Measurements from ENCODE around the gene ADGRB2.

Gene ADGRB2

DNA sequence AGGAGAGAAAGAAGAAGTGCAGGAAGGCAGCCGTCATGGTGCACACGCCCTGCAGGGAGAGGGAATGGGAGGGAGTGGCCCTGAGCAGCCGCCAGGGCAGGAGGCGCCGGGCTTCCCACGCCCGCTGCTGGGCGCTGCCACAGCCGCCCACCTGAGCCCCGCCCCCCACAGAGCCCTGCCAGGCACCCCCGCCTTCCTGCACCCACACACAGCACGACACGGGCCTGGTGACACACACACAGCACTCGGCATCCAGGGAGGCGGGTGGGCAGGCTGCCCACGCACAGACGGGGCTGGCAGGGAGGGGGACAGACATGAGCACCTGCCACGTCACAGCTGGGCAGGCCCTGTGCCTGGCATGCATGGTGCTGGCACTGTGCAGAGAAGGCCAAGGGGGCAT is 27.5 kb downstream of the ADGRB2 start:
- Histone ChIP-seq H3K9me3 (ENCODE audit: control insufficient read depth, low read length) (no peaks in the 10 kb centered on the region), H3K4me1 (ENCODE audit: control insufficient read depth, insufficient read depth, low read length) (peaks cover 4% of the 10 kb centered on the region), H3K4me3 (ENCODE audit: insufficient read depth, low read depth, low read length) (no peak overlapping the region), H3K36me3 (ENCODE audit: control insufficient read depth, insufficient read depth, low read length) (no peaks in the 10 kb centered on the region), H3K27me3 (ENCODE audit: control insufficient read depth, insufficient read depth, low read length, poor library complexity, severe bottlenecking) (no peaks in the 10 kb centered on the region), H3K27ac (ENCODE audit: insufficient read depth, low read depth, low read length, poor library complexity, severe bottlenecking) (no peak overlapping the region)
- WGBS, 2 experiments: 93 to 95% methylated on average over 18 of the region's 18 CpGs

DNA sequence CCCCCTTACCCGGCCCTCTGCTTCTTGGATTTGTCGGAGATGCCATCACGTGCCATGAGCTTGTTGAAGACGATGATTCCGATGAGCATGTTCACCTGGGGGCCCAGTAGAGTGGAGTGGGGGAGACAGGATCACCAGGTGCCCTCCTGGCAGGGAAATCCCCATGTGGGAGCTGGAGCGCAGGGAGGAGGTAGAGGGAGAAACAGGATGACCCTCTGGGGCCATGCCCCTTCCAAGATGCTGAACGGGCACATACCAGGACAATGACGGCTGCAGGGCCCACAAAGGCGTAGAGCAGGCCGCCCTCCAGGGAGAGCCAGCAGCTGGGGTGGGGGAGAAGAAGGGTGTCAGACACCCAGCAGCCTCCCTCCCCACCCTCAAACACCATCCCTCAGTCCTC is 28.6 kb downstream of the ADGRB2 start:
- no peaks in the 10 kb centered on the region for H3K9me3 ChIP-seq (ENCODE audit: control insufficient read depth, low read length)
- no peaks in the 10 kb centered on the region for H3K27me3 ChIP-seq (ENCODE audit: control insufficient read depth, insufficient read depth, low read length, poor library complexity, severe bottlenecking)
- H3K4me3 ChIP-seq (ENCODE audit: insufficient read depth, low read depth, low read length): no peak overlapping the region
- 95% methylated on average over 10 of the region's 10 CpGs for WGBS, 2 experiments
- no peaks in the 10 kb centered on the region for H3K36me3 ChIP-seq (ENCODE audit: control insufficient read depth, insufficient read depth, low read length)
- no peak overlapping the region for H3K27ac ChIP-seq (ENCODE audit: insufficient read depth, low read depth, low read length, poor library complexity, severe bottlenecking)
- peaks cover 4% of the 10 kb centered on the region for H3K4me1 ChIP-seq (ENCODE audit: control insufficient read depth, insufficient read depth, low read length)

DNA sequence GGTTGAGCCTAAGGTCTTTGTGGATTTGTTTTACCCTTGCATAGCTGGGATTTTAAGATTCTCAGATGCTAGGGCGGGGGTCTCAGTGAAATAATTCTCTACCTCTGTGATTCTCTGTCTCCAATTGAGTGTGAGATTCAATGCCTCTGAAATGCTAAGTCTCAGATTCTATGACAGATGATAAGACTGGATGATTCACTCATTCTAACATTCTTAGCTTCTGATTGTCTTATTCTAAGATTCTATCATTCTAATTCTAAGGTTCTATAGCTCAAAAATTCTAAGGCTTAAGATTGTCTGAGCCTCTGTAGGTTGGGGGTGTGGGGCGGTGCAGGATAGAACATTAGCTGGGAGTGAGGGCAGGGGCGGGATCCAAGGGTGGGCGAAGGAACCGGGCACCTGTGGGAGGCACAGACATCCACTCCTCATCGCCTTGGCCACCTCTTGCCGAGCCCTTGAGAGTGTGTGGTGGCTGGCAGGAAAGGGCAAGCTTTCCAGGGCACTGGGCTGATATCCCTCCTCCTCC is 29.5 kb downstream of the ADGRB2 start:
- WGBS, 2 experiments: 91 to 96% methylated on average over 7 of the region's 7 CpGs
- Histone ChIP-seq H3K4me1 (ENCODE audit: control insufficient read depth, insufficient read depth, low read length) (peaks cover 4% of the 10 kb centered on the region), H3K4me3 (ENCODE audit: insufficient read depth, low read depth, low read length) (no peak overlapping the region), H3K9me3 (ENCODE audit: control insufficient read depth, low read length) (no peaks in the 10 kb centered on the region), H3K27ac (ENCODE audit: insufficient read depth, low read depth, low read length, poor library complexity, severe bottlenecking) (no peak overlapping the region), H3K36me3 (ENCODE audit: control insufficient read depth, insufficient read depth, low read length) (no peaks in the 10 kb centered on the region), H3K27me3 (ENCODE audit: control insufficient read depth, insufficient read depth, low read length, poor library complexity, severe bottlenecking) (no peaks in the 10 kb centered on the region)

DNA sequence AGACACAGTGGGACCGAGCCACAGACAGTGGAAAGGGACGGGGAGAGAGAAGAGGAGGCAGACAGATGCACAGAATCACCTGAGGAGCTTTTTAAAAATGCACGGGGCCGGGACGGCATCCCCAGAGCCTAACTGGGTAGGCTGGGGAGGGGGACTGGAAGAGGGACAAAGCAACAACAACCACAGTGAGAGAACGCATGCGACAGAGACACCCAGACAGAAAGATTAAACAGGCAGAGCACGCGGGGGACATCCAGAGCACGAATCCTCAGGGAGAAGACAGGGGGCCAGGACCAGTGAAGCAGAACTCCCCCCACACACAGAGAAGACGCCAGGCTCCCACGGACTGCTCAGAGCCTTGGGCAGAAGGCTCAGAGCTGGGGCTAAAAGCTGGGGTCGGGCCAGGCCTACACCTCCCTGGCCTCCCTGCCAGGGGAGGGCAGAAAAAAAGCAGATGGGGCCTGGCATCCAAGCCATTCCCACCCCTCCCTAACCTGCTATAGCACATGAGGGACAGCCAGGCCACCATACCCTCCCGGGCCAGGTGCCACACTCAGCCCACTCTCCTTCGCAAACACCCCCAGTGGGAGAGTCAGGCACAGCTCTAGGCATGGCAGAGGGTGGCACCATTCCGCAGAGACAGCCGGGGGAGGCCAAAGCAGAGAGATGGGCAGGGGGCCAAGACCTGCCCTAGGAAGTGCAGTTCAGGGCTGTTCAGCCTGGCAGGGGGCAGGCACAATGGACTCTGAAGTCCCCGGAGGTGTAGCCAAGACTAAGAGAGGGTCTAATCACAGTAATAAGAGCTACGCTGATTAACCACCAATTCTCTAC is 30.5 kb downstream of the ADGRB2 start:
- Histone ChIP-seq H3K4me1 (ENCODE audit: control insufficient read depth, insufficient read depth, low read length) (no peaks in the 10 kb centered on the region), H3K27me3 (ENCODE audit: control insufficient read depth, insufficient read depth, low read length, poor library complexity, severe bottlenecking) (no peaks in the 10 kb centered on the region), H3K27ac (ENCODE audit: insufficient read depth, low read depth, low read length, poor library complexity, severe bottlenecking) (no peak overlapping the region), H3K4me3 (ENCODE audit: insufficient read depth, low read depth, low read length) (no peak overlapping the region), H3K9me3 (ENCODE audit: control insufficient read depth, low read length) (no peaks in the 10 kb centered on the region), H3K36me3 (ENCODE audit: control insufficient read depth, insufficient read depth, low read length) (no peaks in the 10 kb centered on the region)
- 83 to 86% methylated on average over 19 of the region's 19 CpGs for WGBS, 2 experiments

DNA sequence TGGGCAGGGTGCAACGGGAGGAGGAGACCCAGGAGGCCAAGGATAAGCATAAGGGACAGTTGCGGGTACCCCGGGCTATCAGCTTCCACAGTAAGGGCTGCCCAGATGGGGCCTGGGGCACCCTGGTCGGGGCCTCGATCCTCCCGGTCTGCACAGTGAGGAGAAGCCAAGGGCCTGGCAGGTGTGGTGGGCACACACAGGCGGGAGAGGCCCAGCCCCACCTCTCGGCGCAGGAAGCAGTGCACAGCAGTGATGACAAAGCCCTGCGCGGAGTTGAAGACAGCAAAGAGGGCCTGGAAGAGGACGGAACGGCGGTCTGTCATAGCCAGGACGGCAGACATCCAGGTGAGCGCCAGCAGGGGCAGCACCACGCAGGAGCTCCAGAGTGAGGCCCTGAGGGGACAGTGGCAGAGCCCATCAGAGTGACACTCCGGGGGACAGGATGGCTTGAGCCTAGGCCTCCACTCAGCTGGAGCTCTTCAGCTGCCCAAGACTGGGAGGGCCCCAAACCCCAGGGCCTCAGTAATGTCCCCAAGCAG is 31.3 kb downstream of the ADGRB2 start:
- Histone ChIP-seq H3K9me3 (ENCODE audit: control insufficient read depth, low read length) (no peaks in the 10 kb centered on the region), H3K4me1 (ENCODE audit: control insufficient read depth, insufficient read depth, low read length) (no peaks in the 10 kb centered on the region), H3K36me3 (ENCODE audit: control insufficient read depth, insufficient read depth, low read length) (no peaks in the 10 kb centered on the region), H3K27ac (ENCODE audit: insufficient read depth, low read depth, low read length, poor library complexity, severe bottlenecking) (no peak overlapping the region), H3K27me3 (ENCODE audit: control insufficient read depth, insufficient read depth, low read length, poor library complexity, severe bottlenecking) (no peaks in the 10 kb centered on the region), H3K4me3 (ENCODE audit: insufficient read depth, low read depth, low read length) (no peak overlapping the region)
- 88 to 89% methylated on average over 18 of the region's 18 CpGs for WGBS, 2 experiments

DNA sequence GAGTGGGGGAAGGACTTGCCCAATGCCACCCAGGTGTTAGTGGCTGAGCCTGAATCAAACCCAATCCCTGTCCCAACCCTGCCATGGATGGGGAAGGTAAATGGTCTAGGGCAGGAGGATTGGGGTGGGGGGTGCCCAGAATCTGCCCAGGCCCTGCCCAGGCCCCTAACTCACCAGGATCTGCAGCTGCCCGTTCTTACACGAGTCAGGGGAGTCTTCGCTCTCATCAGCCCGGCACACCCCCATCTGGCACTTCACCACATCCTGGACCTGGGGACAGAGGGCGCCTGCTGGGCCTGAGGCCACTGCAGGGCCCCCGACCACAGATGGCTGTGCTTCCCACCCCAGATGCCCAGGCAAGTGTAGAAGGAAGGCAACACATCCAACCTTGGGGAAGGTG is 31.8 kb downstream of the ADGRB2 start:
- 87 to 93% methylated on average over 6 of the region's 6 CpGs for WGBS, 2 experiments
- Histone ChIP-seq H3K9me3 (ENCODE audit: control insufficient read depth, low read length) (no peaks in the 10 kb centered on the region), H3K27me3 (ENCODE audit: control insufficient read depth, insufficient read depth, low read length, poor library complexity, severe bottlenecking) (no peaks in the 10 kb centered on the region), H3K4me3 (ENCODE audit: insufficient read depth, low read depth, low read length) (no peak overlapping the region), H3K36me3 (ENCODE audit: control insufficient read depth, insufficient read depth, low read length) (no peaks in the 10 kb centered on the region), H3K27ac (ENCODE audit: insufficient read depth, low read depth, low read length, poor library complexity, severe bottlenecking) (no peak overlapping the region), H3K4me1 (ENCODE audit: control insufficient read depth, insufficient read depth, low read length) (no peaks in the 10 kb centered on the region)

DNA sequence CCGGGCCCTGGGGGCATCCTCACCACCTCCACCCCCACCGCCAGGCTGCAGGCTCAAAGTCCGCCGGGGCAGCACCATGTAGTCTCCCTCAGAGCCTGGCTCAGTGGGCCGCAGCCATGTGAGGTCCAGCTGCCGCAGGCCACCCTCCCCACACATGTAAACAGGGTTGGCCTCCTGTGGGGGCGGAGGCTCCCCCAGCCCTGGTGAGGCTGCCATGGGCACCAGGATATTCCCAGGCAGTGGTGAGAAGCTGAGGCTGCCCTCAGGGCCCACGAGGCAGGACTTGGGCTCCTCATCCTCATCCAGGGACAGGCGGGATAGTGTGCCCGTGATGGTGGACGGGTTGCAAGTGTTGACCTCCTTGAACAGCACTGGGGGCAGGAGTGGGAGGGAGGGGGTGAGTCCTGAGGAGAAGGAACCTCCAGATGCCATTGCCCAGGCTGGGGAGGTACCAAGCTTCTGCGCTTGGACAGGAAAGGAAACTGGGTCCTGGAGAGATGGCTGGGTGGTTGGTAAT is 33.0 kb downstream of the ADGRB2 start:
- 94% methylated on average over 12 of the region's 12 CpGs for WGBS, 2 experiments
- H3K4me1 ChIP-seq (ENCODE audit: control insufficient read depth, insufficient read depth, low read length): peaks cover 1% of the 10 kb centered on the region
- H3K4me3 ChIP-seq (ENCODE audit: insufficient read depth, low read depth, low read length): no peak overlapping the region
- no peaks in the 10 kb centered on the region for H3K9me3 ChIP-seq (ENCODE audit: control insufficient read depth, low read length)
- H3K27ac ChIP-seq (ENCODE audit: insufficient read depth, low read depth, low read length, poor library complexity, severe bottlenecking): no peak overlapping the region
- no peaks in the 10 kb centered on the region for H3K36me3 ChIP-seq (ENCODE audit: control insufficient read depth, insufficient read depth, low read length)
- no peaks in the 10 kb centered on the region for H3K27me3 ChIP-seq (ENCODE audit: control insufficient read depth, insufficient read depth, low read length, poor library complexity, severe bottlenecking)

DNA sequence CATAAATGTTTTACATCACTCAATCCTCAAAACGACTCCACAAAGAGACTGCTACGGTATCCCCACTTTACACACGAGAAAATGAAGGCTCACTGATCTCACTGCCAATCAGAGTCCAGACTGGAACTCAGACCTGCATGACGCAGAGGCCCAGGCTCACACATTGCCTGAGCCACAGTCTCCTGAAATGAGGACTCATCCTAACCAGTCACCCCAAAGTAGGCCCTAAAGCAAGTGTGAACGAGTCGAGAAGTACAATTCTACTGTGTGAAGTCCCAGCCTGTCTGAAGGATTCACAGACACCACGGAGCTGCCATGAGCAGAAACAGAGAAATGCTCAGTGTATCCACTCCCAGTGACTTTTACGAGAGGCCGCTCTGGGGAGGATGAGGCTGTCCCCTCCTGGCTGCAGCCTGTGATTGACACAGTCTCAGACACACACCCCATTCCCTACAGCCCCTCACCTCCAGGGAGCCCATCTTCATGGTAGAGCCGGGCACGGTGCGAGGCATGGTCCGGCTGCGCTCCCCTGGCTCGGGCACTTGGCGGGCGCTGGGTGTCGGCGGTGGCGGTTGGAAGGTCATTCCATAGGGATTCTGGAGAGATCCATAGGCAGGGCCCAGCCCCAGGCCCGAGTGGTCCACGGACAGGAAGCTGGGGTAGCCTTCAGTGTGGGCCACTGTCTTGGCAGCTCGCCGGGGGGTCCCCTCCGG is 33.6 kb downstream of the ADGRB2 start:
- Histone ChIP-seq H3K27me3 (ENCODE audit: control insufficient read depth, insufficient read depth, low read length, poor library complexity, severe bottlenecking) (no peaks in the 10 kb centered on the region), H3K27ac (ENCODE audit: insufficient read depth, low read depth, low read length, poor library complexity, severe bottlenecking) (no peak overlapping the region), H3K4me1 (ENCODE audit: control insufficient read depth, insufficient read depth, low read length) (peaks cover 6% of the 10 kb centered on the region), H3K36me3 (ENCODE audit: control insufficient read depth, insufficient read depth, low read length) (no peaks in the 10 kb centered on the region), H3K4me3 (ENCODE audit: insufficient read depth, low read depth, low read length) (no peak overlapping the region), H3K9me3 (ENCODE audit: control insufficient read depth, low read length) (no peaks in the 10 kb centered on the region)
- 94 to 95% methylated on average over 25 of the region's 25 CpGs for WGBS, 2 experiments

DNA sequence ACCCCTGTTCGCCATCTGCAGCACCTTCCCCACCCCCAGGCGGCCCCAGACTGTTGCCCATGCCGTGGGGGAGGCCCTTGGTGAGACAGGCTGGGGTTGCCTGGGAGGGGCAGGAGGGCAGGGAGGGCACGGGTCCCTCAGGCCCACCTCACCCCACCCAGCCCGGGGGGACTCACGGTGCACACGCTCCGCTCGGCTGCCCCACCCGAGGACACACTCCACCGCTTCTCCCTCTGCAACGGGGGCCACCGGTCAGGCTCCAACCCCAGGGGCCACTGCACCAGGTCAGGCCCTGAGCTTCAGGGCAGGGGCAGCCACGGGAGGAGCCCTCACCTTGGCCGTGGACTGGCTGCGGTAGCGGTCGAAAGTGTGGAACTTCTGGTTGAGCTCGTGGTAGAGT is 36.3 kb downstream of the ADGRB2 start:
- Histone ChIP-seq H3K27ac (ENCODE audit: insufficient read depth, low read depth, low read length, poor library complexity, severe bottlenecking) (no peak overlapping the region), H3K36me3 (ENCODE audit: control insufficient read depth, insufficient read depth, low read length) (no peaks in the 10 kb centered on the region), H3K9me3 (ENCODE audit: control insufficient read depth, low read length) (no peaks in the 10 kb centered on the region), H3K27me3 (ENCODE audit: control insufficient read depth, insufficient read depth, low read length, poor library complexity, severe bottlenecking) (no peaks in the 10 kb centered on the region), H3K4me3 (ENCODE audit: insufficient read depth, low read depth, low read length) (no peak overlapping the region), H3K4me1 (ENCODE audit: control insufficient read depth, insufficient read depth, low read length) (peaks cover 6% of the 10 kb centered on the region)
- WGBS, 2 experiments: 95% methylated on average over 19 of the region's 19 CpGs

DNA sequence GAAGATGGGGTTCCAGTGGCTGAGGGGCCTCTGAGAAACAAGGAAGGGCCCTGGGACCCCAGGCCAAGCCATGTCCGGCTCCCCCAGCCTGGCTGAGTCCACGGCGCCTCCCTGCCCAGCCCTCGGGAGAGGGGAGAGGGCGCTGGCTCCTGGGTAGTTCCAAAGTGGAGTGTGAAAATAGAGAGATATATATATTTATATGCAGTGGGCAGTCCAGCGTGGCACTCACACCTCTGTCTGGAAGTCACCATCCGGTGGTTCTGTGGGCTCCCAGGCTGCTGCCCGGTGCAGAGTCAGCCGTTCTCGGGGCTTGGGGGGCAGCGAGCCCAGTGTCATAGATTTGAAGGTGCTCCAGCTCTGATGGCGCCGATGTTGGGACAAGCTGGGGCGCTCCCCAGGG is 36.9 kb downstream of the ADGRB2 start:
- Histone ChIP-seq H3K27ac (ENCODE audit: insufficient read depth, low read depth, low read length, poor library complexity, severe bottlenecking) (no peak overlapping the region), H3K4me3 (ENCODE audit: insufficient read depth, low read depth, low read length) (no peak overlapping the region), H3K9me3 (ENCODE audit: control insufficient read depth, low read length) (no peaks in the 10 kb centered on the region), H3K36me3 (ENCODE audit: control insufficient read depth, insufficient read depth, low read length) (no peaks in the 10 kb centered on the region), H3K27me3 (ENCODE audit: control insufficient read depth, insufficient read depth, low read length, poor library complexity, severe bottlenecking) (no peaks in the 10 kb centered on the region), H3K4me1 (ENCODE audit: control insufficient read depth, insufficient read depth, low read length) (peaks cover 6% of the 10 kb centered on the region)
- 94 to 96% methylated on average over 14 of the region's 14 CpGs for WGBS, 2 experiments
